ENCODE results near the gene ARHGAP22.

DNA sequence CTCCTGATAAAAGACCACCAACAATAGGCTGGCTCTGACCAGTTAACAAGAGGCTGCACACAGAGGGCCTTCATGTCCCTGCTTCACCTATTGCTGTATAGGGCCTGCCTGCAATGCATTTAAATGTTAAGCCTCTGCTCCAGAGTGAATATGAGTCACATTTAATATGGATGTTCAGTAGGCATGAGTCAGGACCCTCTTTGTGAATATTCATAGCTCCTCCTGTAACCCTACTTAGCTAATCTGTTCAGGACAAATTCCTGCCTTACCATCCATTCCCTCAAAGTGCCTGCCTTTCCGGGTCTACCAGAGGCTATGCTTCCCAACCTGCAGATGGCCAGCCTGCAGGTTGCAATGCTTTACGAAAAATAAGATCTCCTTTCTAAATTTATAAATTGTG is 32.5 kb downstream of the ARHGAP22 start:
- TF ChIP-seq, protein P1, sequence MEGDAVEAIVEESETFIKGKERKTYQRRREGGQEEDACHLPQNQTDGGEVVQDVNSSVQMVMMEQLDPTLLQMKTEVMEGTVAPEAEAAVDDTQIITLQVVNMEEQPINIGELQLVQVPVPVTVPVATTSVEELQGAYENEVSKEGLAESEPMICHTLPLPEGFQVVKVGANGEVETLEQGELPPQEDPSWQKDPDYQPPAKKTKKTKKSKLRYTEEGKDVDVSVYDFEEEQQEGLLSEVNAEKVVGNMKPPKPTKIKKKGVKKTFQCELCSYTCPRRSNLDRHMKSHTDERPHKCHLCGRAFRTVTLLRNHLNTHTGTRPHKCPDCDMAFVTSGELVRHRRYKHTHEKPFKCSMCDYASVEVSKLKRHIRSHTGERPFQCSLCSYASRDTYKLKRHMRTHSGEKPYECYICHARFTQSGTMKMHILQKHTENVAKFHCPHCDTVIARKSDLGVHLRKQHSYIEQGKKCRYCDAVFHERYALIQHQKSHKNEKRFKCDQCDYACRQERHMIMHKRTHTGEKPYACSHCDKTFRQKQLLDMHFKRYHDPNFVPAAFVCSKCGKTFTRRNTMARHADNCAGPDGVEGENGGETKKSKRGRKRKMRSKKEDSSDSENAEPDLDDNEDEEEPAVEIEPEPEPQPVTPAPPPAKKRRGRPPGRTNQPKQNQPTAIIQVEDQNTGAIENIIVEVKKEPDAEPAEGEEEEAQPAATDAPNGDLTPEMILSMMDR (IDR thresholded peaks at IDR 0.05), result no peak
- TF ChIP-seq POLR2A (IDR thresholded peaks at IDR 0.05), result no peak
